Pulmonary artery endothelial cell (primary cell): Measurements from ENCODE around the gene RAI1. TPM values are rescaled to one million over a fixed set of nuclear protein-coding genes. Genes with fewer than 3 reads are reported as not detected.

ENCODE experiments used
- DNase-seq: peaks from one replicate; pipeline ENCODE4 v3.0.0-alpha.2; 2011; ENCODE audit warnings: low read depth, low spot score
- total RNA-seq: library from RNA; depleted of rRNA; stranded (reverse); fragments of >200 nt; gene quantifications from 2 replicates; pipeline ENCODE4 v1.2.3, GENCODE V29; 2014

Gene RAI1
- total RNA-seq, 1 donor from 2014 or later = 9.5 TPM

GRCh38 chr17:17859909-17860765 lies 178.9 kb downstream of the RAI1 start:
- DNase-seq = no peak

- DNase-seq = no peak
These were observed 179.5 kb downstream of the RAI1 start for GRCh38 chr17:17860766-17861107.

Other genes with a start within 250 kb of the RAI1 start
- 10.9 and 14.6 TPM in 2 replicates for gene MED9, start 204.5 kb upstream of the RAI1 start, total RNA-seq
- 9.2 and 14.7 TPM in 2 replicates for gene RASD1, start 185.1 kb upstream of the RAI1 start, total RNA-seq
- gene PEMT, start 89.8 kb upstream of the RAI1 start, total RNA-seq = 21.0 and 29.9 TPM in 2 replicates
- gene SREBF1, start 155.5 kb downstream of the RAI1 start, total RNA-seq = 19.8 and 34.3 TPM in 2 replicates